Hematopoietic multipotent progenitor cell treated with erythropoietin and hydrocortisone succinate and interleukin-3 and kit ligand, for 4 days (in vitro differentiated cells): Measurements from ENCODE around the gene SLC37A1.

ENCODE experiments used
- DNase-seq: peaks from one replicate; pipeline ENCODE4 v3.0.0-alpha.2; 2015

Gene SLC37A1

GRCh38 chr21:42508371-42508770 is 5.3 kb upstream of the SLC37A1 start:
- no peak for DNase-seq

- DNase-seq = no peak
Measured at GRCh38 chr21:42509244-42509643, 4.4 kb upstream of the SLC37A1 start.

- no peak for DNase-seq
Measured at GRCh38 chr21:42512346-42513034, 1.2 kb upstream of the SLC37A1 start.

GRCh38 chr21:42513985-42514882 is 582 bp downstream of the SLC37A1 start:
- peak; percentile 66 for DNase-seq

- no peak for DNase-seq
Measured at GRCh38 chr21:42514883-42515228, 1.2 kb downstream of the SLC37A1 start.

GRCh38 chr21:42515708-42516502 is 2.3 kb downstream of the SLC37A1 start:
- no peak for DNase-seq

GRCh38 chr21:42518215-42518614 is 4.6 kb downstream of the SLC37A1 start:
- no peak for DNase-seq

- no peak for DNase-seq
Measured at GRCh38 chr21:42518626-42519025, 5.0 kb downstream of the SLC37A1 start.

- no peak for DNase-seq
Measured at GRCh38 chr21:42520628-42521253, 7.1 kb downstream of the SLC37A1 start.

- DNase-seq = no peak
Measured at GRCh38 chr21:42521384-42521783, 7.7 kb downstream of the SLC37A1 start.

GRCh38 chr21:42521805-42522204 is 8.2 kb downstream of the SLC37A1 start:
- DNase-seq = no peak

GRCh38 chr21:42522271-42522670 is 8.6 kb downstream of the SLC37A1 start:
- no peak for DNase-seq

GRCh38 chr21:42522771-42523170 is 9.1 kb downstream of the SLC37A1 start:
- DNase-seq = no peak

GRCh38 chr21:42523211-42523610 is 9.6 kb downstream of the SLC37A1 start:
- DNase-seq = no peak

- no peak for DNase-seq
Measured at GRCh38 chr21:42523941-42524340, 10.3 kb downstream of the SLC37A1 start.

- DNase-seq = peak; percentile 48
Measured at GRCh38 chr21:42524341-42525028, 10.8 kb downstream of the SLC37A1 start.

GRCh38 chr21:42525029-42525581 is 11.5 kb downstream of the SLC37A1 start:
- DNase-seq = no peak

GRCh38 chr21:42525676-42526378 is 12.2 kb downstream of the SLC37A1 start:
- no peak for DNase-seq

- DNase-seq = no peak
Measured at GRCh38 chr21:42526379-42526727, 12.7 kb downstream of the SLC37A1 start.

GRCh38 chr21:42527127-42527488 is 13.5 kb downstream of the SLC37A1 start:
- DNase-seq = no peak

GRCh38 chr21:42527489-42528158 is 14.0 kb downstream of the SLC37A1 start:
- DNase-seq = no peak
